ENCODE measurements around the gene HK2. TPM values are rescaled to one million over a fixed set of nuclear protein-coding genes. Genes with fewer than 3 reads are reported as not detected.
A peak's percentile ranks its signal among the peaks of the same experiment; 100 is the strongest.
"Not testable (repeated sequence)": the region's sequence is repeated elsewhere in the genome, so short reads cannot be mapped to it uniquely, and the experiment has no call there.

The HK2 gene
- total RNA-seq, 1 experiment from 2014 or later: 17.1 TPM

GRCh38 chr2:74887960-74888700 is 54.2 kb downstream of the HK2 start:
- DNase-seq (ENCODE audit: low spot score): peak; percentile 64
- in situ Hi-C loops (cut with HindIII; ENCODE audit: low sequenced_read_pairs): no loop called here

- no peak for DNase-seq (ENCODE audit: low spot score)
- in situ Hi-C loops (cut with HindIII; ENCODE audit: low sequenced_read_pairs): no loop called here
Measured at GRCh38 chr2:74889159-74889558, 55.2 kb downstream of the HK2 start.

DNA sequence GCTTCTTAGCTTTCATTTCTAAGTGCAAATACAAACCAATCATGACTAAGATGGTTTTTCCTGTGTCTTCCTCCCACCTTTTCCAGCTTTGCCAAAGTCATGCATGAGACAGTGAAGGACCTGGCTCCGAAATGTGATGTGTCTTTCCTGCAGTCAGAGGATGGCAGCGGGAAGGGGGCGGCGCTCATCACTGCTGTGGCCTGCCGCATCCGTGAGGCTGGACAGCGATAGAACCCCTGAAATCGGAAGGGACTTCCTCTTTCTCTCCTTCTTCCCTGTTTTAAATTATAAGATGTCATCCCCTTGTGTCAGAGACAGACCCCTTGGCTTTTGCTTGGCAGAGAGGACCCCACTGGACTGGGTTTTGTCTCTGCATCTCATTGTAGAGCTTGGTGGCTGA is 56.8 kb downstream of the HK2 start:
- in situ Hi-C loops (cut with HindIII; ENCODE audit: low sequenced_read_pairs): no loop called here
- DNase-seq (ENCODE audit: low spot score): no peak

DNA sequence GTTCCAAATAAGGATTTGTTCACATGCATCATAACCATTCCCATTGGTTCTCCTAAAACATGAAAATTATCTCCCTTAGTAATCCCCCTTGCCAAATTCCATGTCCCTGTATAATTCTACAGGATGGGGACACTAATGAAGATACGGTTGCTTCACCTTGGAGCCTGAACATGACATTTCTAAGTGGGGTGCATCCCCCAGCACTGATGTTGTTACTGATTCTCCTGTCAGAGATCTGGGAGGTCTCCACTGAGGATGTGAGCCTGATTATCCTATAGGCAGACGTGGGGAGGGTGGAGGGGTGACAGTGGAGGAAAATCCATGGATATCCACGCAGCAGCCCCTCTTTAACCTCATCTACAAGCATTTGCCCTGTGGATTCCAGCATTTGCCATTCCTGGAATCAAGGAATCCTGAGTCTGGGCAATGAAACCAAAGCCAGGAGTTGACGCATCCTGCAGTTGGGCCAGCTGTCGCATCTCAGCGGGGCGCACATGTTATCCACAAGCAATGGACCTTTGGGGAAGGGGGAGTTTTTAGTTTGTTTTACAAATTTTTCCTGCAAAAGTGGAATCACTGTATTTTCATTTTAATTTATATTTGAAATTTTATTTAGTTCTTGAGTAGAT is 57.3 kb downstream of the HK2 start:
- in situ Hi-C loops (cut with HindIII; ENCODE audit: low sequenced_read_pairs): no loop called here
- DNase-seq (ENCODE audit: low spot score): no peak

DNA sequence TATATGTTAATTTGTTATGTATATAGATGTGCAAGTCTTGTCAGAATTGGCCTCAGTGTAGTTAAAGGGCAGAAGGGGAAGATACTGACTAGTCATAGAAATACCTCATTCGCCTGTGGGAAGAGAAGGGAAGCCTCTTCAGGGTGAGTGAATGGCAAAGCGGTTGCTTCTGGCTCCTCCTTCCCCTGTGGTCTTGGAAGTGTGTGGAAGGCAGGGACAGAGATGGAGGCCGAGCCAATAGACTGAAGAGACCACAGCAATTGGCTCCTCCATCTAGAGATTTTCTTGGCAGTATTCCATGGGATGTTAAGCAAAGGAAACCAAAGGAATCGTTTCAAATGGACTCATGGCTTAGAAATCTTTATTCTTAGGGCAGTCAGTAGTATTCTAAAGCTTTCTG is 57.9 kb downstream of the HK2 start:
- in situ Hi-C loops (cut with HindIII; ENCODE audit: low sequenced_read_pairs): not testable (repeated sequence)

GRCh38 chr2:74892609-74893008 is 58.7 kb downstream of the HK2 start:
- in situ Hi-C loops (cut with HindIII; ENCODE audit: low sequenced_read_pairs): no loop called here
- DNase-seq (ENCODE audit: low spot score): no peak

More for the DNA sequence above, 57.9 kb downstream of the HK2 start:
- not testable (repeated sequence) for DNase-seq (ENCODE audit: low spot score)

DNA sequence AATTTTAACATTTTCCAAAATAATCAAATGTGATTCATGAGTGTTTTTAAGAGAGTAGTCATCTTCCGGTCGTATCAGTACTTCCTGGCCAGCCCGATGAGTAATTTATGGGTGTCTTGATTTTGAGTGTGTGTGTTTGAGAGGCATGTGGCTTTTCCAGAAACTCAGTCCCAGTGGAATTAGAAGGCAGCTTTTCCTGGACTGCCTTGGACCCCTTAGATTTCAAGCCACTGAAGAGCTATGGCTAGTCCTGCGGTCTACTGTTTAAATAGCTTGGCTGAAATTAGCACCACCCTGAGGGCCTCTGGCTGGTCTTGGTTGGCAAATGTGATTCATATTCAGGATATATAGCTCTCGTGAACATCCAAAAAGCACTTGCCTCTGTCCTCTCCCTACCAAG is 59.4 kb downstream of the HK2 start:
- in situ Hi-C loops (cut with HindIII; ENCODE audit: low sequenced_read_pairs): no loop called here
- DNase-seq (ENCODE audit: low spot score): no peak

GRCh38 chr2:74894272-74894981 is 60.5 kb downstream of the HK2 start:
- no peak for DNase-seq (ENCODE audit: low spot score)
- in situ Hi-C loops (cut with HindIII; ENCODE audit: low sequenced_read_pairs): no loop called here

- in situ Hi-C loops (cut with HindIII; ENCODE audit: low sequenced_read_pairs): no loop called here
Measured at GRCh38 chr2:74895001-74895400, 61.1 kb downstream of the HK2 start.

GRCh38 chr2:74896232-74896631 is 62.3 kb downstream of the HK2 start:
- DNase-seq (ENCODE audit: low spot score): peak; percentile 55
- in situ Hi-C loops (cut with HindIII; ENCODE audit: low sequenced_read_pairs): no loop called here

More at GRCh38 chr2:74895001-74895400, 61.1 kb downstream of the HK2 start:
- no peak for DNase-seq (ENCODE audit: low spot score)

DNA sequence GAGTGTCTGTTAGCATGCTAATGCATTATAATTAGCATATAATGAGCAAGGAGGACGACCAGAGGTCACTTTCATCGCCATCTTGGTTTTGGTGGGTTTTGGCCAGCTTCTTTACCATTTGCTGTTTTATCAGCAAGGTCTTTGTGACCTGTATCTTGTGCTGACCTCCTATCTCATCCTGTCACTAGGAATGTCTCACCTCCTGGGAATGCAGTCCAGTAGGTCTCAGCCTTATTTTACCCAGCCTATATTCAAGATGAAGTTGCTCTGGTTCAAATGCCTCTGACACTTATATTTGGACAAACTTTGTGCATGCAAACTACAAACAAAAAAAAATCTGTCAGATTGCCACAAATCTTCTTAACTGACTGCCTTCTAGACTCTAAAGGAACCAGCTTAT is 66.3 kb downstream of the HK2 start:
- in situ Hi-C loops (cut with HindIII; ENCODE audit: low sequenced_read_pairs); DNase-seq (ENCODE audit: low spot score): not testable (repeated sequence)

DNA sequence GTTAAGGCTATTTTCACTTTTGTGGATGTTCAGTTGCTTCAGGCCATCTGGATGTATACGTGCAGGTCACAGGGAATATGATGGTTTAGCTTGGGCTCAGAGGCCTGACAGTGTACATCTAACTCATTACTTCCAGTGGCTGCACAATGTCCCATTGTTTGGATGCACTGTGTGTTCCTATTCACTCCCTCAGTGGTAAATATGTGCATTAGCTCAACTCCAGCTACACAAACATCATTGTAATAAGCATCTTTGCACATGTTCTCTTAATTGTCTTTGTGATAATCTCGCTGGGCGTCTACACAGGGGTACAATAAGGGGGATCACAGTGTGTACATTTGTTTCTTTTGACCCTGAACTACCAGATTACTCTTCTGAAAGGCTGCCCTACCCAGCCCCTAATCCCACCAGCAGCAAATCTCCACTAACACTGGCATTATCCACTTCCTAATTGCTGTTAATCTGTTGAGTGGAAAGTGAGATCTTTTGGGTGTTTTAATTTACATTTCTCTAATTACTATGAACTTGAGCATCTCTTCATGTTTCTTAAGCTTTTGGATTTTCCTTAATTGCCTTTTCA is 68.4 kb downstream of the HK2 start:
- no peak for DNase-seq (ENCODE audit: low spot score)
- in situ Hi-C loops (cut with HindIII; ENCODE audit: low sequenced_read_pairs): no loop called here

DNA sequence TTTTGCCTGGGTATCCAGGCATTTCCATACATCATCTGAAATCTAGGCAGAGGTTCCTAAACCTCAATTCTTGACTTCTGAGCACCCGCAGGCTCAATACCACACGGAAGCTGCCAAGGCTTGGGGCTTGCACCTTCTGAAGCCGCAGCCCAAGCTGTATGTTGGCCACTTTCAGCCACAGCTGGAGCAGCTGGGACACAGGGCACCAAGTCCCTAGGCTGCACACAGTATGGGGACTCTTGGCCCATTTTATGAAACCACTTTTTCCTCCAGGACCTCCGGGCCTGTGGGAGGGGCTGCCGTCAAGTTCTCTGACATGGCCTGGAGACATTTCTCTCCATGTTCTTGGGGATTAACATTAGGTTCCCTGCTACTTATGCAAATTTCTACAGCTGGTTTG is 72.5 kb downstream of the HK2 start:
- in situ Hi-C loops (cut with HindIII; ENCODE audit: low sequenced_read_pairs): no loop called here
- DNase-seq (ENCODE audit: low spot score): no peak

DNA sequence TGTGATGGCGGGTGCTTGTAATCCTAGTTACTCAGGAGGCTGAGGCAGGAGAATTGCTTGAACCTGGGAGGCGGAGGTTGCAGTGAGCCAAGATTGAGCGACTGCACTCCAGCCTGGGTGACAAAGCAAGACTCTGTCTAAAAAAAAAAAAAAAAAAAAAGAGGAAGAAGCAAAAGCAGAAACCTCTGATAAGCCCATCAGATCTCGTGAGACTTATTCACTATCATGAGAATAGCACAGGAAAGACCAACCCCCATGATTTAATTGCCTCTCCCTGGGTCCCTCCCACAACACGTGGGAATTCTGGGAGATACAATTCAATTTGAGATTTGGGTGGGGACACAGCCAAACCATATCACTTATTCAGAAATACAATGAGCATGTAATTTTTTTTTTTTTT is 73.6 kb downstream of the HK2 start:
- in situ Hi-C loops (cut with HindIII; ENCODE audit: low sequenced_read_pairs); DNase-seq (ENCODE audit: low spot score): not testable (repeated sequence)

DNA sequence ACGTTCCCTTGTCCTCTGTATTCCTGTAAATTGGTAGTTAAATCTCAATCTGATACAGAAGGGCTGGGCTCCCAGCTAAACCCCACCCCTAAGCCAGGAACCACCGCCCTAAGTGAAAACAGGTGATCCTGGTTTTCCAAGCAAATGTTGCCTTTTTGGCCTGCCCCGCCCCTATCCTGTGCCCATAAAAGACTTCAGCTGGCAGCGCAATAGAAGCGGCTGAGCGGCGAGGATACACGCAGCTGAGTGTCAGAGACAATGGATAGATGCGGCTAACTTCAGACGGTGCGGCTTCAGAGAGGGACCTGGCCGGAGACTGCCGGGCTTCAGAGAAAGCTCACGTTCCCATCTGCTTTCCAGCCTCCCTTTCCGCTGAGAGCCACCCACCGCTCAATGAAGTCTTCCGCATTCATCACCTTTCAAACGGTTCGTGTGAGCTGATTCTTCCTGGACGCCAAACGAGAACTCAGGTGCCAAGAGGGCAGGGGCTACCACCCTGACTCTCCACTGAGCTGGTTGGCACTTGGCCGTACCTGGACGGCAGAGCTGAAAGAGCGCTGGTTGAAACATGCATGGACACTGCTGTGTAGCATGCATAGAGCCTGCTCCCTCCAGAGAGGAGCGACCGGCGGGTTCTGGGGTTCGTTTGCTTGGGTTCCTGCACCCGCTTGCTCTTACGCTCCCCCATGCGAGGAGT is 75.0 kb downstream of the HK2 start:
- in situ Hi-C loops (cut with HindIII; ENCODE audit: low sequenced_read_pairs): no loop called here
- DNase-seq (ENCODE audit: low spot score): no peak

DNA sequence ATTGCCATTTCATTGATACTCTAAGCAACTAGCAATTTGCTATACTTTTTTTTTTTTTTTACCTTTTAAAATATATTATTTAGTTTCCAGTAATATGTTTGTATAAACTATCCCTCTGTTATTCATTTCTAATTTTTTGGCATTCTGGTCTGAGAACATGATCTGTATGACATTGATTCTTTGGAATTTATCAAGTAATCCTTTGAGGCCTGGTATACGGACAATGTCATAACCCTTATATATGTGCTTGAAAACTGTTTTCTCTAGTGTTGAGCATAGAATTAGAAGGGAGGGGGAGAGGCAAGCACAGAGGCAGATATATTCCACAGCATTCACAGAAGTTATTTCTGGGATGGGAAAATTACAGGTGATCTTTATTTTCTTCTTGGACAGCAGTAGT is 76.3 kb downstream of the HK2 start:
- in situ Hi-C loops (cut with HindIII; ENCODE audit: low sequenced_read_pairs): no loop called here
- no peak for DNase-seq (ENCODE audit: low spot score)

DNA sequence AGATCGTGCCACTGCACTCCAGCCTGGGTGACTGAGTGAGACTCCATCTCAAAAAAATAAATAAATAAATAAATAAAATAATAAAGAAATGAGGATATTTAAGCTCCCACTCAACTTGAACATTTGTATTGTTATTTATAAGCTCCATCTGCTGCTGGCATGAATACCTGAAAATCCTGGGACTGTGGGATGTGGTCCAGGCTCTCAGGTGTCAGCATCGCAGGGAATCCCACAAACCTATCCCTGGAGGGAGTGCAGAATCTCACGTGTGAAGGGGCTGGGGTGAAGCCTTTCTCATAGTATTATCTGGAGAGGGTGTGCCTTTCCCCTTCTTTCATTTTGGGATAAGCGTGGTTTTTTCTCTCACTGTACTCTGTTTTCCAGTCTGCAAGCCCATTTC is 77.1 kb downstream of the HK2 start:
- in situ Hi-C loops (cut with HindIII; ENCODE audit: low sequenced_read_pairs): no loop called here

GRCh38 chr2:74915743-74916142 is 81.8 kb downstream of the HK2 start:
- in situ Hi-C loops (cut with HindIII; ENCODE audit: low sequenced_read_pairs): no loop called here
- DNase-seq (ENCODE audit: low spot score): no peak

More for the DNA sequence above, 77.1 kb downstream of the HK2 start:
- DNase-seq (ENCODE audit: low spot score): peak; percentile 78

DNA sequence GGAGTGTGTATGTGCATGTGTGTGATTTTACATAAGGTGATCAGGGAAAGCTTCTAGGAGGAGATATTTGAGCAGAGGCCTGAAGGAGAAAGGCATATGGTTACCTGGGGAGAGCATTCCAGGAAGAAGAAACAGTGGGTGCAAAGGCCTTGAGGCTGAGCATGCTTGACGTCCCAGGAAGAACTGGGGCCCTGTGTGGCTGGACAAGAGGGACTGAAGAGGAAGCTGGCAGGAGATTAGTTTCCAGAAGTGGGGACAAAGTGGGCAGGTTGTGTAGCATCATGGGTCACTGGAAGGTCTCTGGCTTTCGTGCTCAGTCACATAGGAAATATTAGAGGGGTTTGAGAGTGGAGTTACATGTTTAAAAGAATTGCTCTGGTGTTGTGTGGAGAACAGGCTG is 82.5 kb downstream of the HK2 start:
- no peak for DNase-seq (ENCODE audit: low spot score)
- in situ Hi-C loops (cut with HindIII; ENCODE audit: low sequenced_read_pairs): no loop called here

All from G401 (cell line).